ENCODE measurements around the gene TTLL4.

Gene TTLL4

GRCh38 chr2:218708086-218708485 is 2.5 kb upstream of the TTLL4 start:
- no peaks in the 10 kb centered on the region for H3K9me3 ChIP-seq (ENCODE audit: low read depth, low read length)
- TF ChIP-seq POLR2AphosphoS5 (IDR thresholded peaks at IDR 0.05; ENCODE audit: borderline replicate concordance, low read depth, low read length) (no peak), EZH2 (IDR thresholded peaks at IDR 0.05) (no peak), FOXP2 (optimal IDR thresholded peaks at IDR 0.05; ENCODE audit: control extremely low read depth, extremely low read length, insufficient read depth) (no peak)
- no peak for DNase-seq (ENCODE audit: low read depth, low spot score)
- no peaks in the 10 kb centered on the region; the same call in 1 of the 2 replicates for H3K36me3 ChIP-seq (ENCODE audit: insufficient read depth, low read length)
- H3K27ac ChIP-seq, result no peak overlapping the region
- H3K9ac ChIP-seq (ENCODE audit: insufficient read length), result no peak overlapping the region
- H3K4me3 ChIP-seq, result no peak overlapping the region

GRCh38 chr2:218709908-218710307 is 727 bp upstream of the TTLL4 start:
- peak overlapping the region; percentile 100 for H3K4me3 ChIP-seq
- no peak for DNase-seq (ENCODE audit: low read depth, low spot score)
- peaks cover 7% of the 10 kb centered on the region for H3K36me3 ChIP-seq (ENCODE audit: insufficient read depth, low read length)
- H3K9me3 ChIP-seq (ENCODE audit: low read depth, low read length), result no peaks in the 10 kb centered on the region
- no peak overlapping the region for H3K9ac ChIP-seq (ENCODE audit: insufficient read length)
- TF ChIP-seq FOXP2 (optimal IDR thresholded peaks at IDR 0.05; ENCODE audit: control extremely low read depth, extremely low read length, insufficient read depth) (no peak), POLR2AphosphoS5 (IDR thresholded peaks at IDR 0.05; ENCODE audit: borderline replicate concordance, low read depth, low read length) (no peak), EZH2 (IDR thresholded peaks at IDR 0.05) (no peak)
- H3K27ac ChIP-seq, result no peak overlapping the region

DNA sequence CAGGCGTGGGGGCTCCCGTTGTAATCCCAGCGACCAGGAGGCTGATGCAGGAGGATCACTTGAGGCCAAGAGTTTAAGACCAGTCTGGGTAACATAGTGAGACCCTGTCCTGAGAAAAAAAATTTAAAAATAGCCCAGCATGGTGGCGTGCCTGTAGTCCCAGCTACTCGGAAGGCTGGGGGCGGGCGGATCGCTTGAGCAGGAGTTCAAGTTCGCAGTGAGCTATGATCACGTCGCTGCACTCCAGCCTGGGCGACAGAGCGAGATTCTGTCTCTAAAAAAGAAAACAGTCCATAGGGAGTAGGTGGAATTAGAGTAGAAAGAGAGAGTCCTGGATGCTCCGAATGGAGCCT is 325 bp upstream of the TTLL4 start:
- Histone ChIP-seq H3K9ac (ENCODE audit: insufficient read length) (no peak overlapping the region), H3K27ac (no peak overlapping the region), H3K36me3 (ENCODE audit: insufficient read depth, low read length) (peaks cover 9% of the 10 kb centered on the region), H3K4me3 (peak overlapping the region; percentile 100), H3K9me3 (ENCODE audit: low read depth, low read length) (no peaks in the 10 kb centered on the region)
- TF ChIP-seq FOXP2 (optimal IDR thresholded peaks at IDR 0.05; ENCODE audit: control extremely low read depth, extremely low read length, insufficient read depth) (no peak), EZH2 (IDR thresholded peaks at IDR 0.05) (no peak)
- DNase-seq (ENCODE audit: low read depth, low spot score), result no peak

- Histone ChIP-seq H3K36me3 (ENCODE audit: insufficient read depth, low read length) (peaks cover 19% of the 10 kb centered on the region), H3K9me3 (ENCODE audit: low read depth, low read length) (no peaks in the 10 kb centered on the region), H3K27ac (peak overlapping the region; percentile 83), H3K4me3 (peak overlapping the region; percentile 100), H3K9ac (ENCODE audit: insufficient read length) (peak overlapping the region; percentile 95)
- no peak for DNase-seq (ENCODE audit: low read depth, low spot score)
- no peak for TF ChIP-seq POLR2AphosphoS5 (IDR thresholded peaks at IDR 0.05; ENCODE audit: borderline replicate concordance, low read depth, low read length)
- TF ChIP-seq EZH2 (IDR thresholded peaks at IDR 0.05), result no peak
- no peak for TF ChIP-seq FOXP2 (optimal IDR thresholded peaks at IDR 0.05; ENCODE audit: control extremely low read depth, extremely low read length, insufficient read depth)
Measured at GRCh38 chr2:218711550-218711929, 905 bp downstream of the TTLL4 start.

- Histone ChIP-seq H3K4me3 (no peak overlapping the region), H3K27ac (no peak overlapping the region), H3K9me3 (ENCODE audit: low read depth, low read length) (no peaks in the 10 kb centered on the region), H3K36me3 (ENCODE audit: insufficient read depth, low read length) (peaks cover 26% of the 10 kb centered on the region), H3K9ac (ENCODE audit: insufficient read length) (no peak overlapping the region)
- TF ChIP-seq FOXP2 (optimal IDR thresholded peaks at IDR 0.05; ENCODE audit: control extremely low read depth, extremely low read length, insufficient read depth) (no peak), EZH2 (IDR thresholded peaks at IDR 0.05) (no peak), POLR2AphosphoS5 (IDR thresholded peaks at IDR 0.05; ENCODE audit: borderline replicate concordance, low read depth, low read length) (no peak)
- no peak for DNase-seq (ENCODE audit: low read depth, low spot score)
Measured at GRCh38 chr2:218713922-218714321, 3.3 kb downstream of the TTLL4 start.

- no peak overlapping the region for H3K27ac ChIP-seq
- no peak for TF ChIP-seq EZH2 (IDR thresholded peaks at IDR 0.05)
- no peak for TF ChIP-seq FOXP2 (optimal IDR thresholded peaks at IDR 0.05; ENCODE audit: control extremely low read depth, extremely low read length, insufficient read depth)
- no peak for TF ChIP-seq POLR2AphosphoS5 (IDR thresholded peaks at IDR 0.05; ENCODE audit: borderline replicate concordance, low read depth, low read length)
- H3K36me3 ChIP-seq (ENCODE audit: insufficient read depth, low read length), result peaks cover 33% of the 10 kb centered on the region
- no peak overlapping the region for H3K9ac ChIP-seq (ENCODE audit: insufficient read length)
- no peak for DNase-seq (ENCODE audit: low read depth, low spot score)
- H3K4me3 ChIP-seq, result no peak overlapping the region
- no peaks in the 10 kb centered on the region for H3K9me3 ChIP-seq (ENCODE audit: low read depth, low read length)
Measured at GRCh38 chr2:218716070-218716469, 5.4 kb downstream of the TTLL4 start.

DNA sequence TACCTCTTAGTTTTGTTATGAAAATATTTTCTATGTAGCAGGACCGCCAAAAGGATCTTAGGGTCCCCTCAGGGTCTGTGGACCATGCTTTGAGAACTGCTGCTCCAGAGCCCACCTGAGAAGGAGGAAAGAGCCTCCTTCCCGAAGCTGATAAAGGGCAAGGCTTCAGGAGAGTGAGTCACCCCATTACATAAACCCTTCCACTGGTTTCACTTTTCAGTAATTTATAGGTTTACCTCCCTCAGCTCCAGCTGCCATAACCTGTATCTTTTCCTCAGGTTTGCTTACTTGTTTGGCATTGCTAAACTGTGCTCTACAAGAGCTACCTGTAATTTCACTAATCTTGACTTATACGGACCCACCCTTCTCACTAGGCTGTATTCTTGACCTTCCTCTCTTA is 6.6 kb downstream of the TTLL4 start:
- Histone ChIP-seq H3K27ac (no peak overlapping the region), H3K9ac (ENCODE audit: insufficient read length) (no peak overlapping the region), H3K36me3 (ENCODE audit: insufficient read depth, low read length) (peaks cover 33% of the 10 kb centered on the region), H3K9me3 (ENCODE audit: low read depth, low read length) (no peaks in the 10 kb centered on the region), H3K4me3 (no peak overlapping the region)
- TF ChIP-seq FOXP2 (optimal IDR thresholded peaks at IDR 0.05; ENCODE audit: control extremely low read depth, extremely low read length, insufficient read depth), result no peak
- no peak for TF ChIP-seq POLR2AphosphoS5 (IDR thresholded peaks at IDR 0.05; ENCODE audit: borderline replicate concordance, low read depth, low read length)
- no peak for TF ChIP-seq EZH2 (IDR thresholded peaks at IDR 0.05)
- no peak for DNase-seq (ENCODE audit: low read depth, low spot score)

DNA sequence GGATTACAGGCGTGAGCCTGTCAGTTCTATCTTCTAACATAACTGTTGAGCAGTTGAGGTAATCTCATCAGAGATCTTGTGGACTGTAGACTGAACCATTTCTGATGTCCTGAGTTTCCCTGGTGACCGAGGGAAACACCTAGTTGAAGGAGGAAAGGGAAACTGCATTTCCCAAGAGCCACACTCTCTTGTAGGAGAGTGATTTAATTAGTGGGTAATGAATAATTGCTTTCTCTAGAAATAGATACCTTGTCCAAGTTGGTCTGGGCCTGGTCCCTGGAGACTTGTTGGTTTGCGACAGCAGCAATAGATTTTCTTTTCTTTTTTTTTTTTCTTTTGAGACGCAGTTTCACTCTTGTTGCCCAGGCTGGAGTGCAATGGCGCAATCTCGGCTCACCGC is 7.4 kb downstream of the TTLL4 start:
- TF ChIP-seq FOXP2 (optimal IDR thresholded peaks at IDR 0.05; ENCODE audit: control extremely low read depth, extremely low read length, insufficient read depth), result no peak
- TF ChIP-seq EZH2 (IDR thresholded peaks at IDR 0.05), result no peak
- no peak for TF ChIP-seq POLR2AphosphoS5 (IDR thresholded peaks at IDR 0.05; ENCODE audit: borderline replicate concordance, low read depth, low read length)

DNA sequence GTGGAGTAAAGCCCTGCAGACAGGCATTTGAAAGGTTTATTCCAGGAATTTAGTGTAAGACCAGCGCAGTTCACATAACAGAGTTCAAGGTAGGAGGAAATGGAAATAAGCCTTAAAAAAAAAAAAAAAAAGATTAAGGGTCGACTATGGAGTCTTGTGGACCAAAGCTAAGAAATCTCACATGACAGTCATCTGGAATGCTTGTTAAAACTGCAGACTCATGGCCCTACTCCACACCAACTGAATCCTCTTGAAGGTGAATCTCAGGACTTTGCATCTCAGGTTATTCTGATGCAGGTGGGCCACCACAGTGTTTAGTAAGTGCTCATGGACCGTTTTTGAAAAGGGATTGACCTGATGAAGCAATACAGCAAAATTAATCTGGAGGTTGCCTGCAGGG is 8.8 kb downstream of the TTLL4 start:
- Histone ChIP-seq H3K27ac (no peak overlapping the region), H3K9ac (ENCODE audit: insufficient read length) (no peak overlapping the region), H3K4me3 (no peak overlapping the region), H3K9me3 (ENCODE audit: low read depth, low read length) (no peaks in the 10 kb centered on the region), H3K36me3 (ENCODE audit: insufficient read depth, low read length) (peaks cover 29% of the 10 kb centered on the region)
- TF ChIP-seq POLR2AphosphoS5 (IDR thresholded peaks at IDR 0.05; ENCODE audit: borderline replicate concordance, low read depth, low read length), result no peak
- TF ChIP-seq FOXP2 (optimal IDR thresholded peaks at IDR 0.05; ENCODE audit: control extremely low read depth, extremely low read length, insufficient read depth), result no peak
- no peak for TF ChIP-seq EZH2 (IDR thresholded peaks at IDR 0.05)
- DNase-seq (ENCODE audit: low read depth, low spot score), result no peak

More for the DNA sequence above, 7.4 kb downstream of the TTLL4 start:
- H3K9ac ChIP-seq (ENCODE audit: insufficient read length), result no peak overlapping the region
- H3K27ac ChIP-seq, result no peak overlapping the region
- DNase-seq (ENCODE audit: low read depth, low spot score), result no peak
- H3K36me3 ChIP-seq (ENCODE audit: insufficient read depth, low read length), result peaks cover 33% of the 10 kb centered on the region
- H3K9me3 ChIP-seq (ENCODE audit: low read depth, low read length), result no peaks in the 10 kb centered on the region
- H3K4me3 ChIP-seq, result no peak overlapping the region

All from SK-N-MC (cell line).